ENCODE data around the gene USP47. TPM values are rescaled to one million over a fixed set of nuclear protein-coding genes. Genes with fewer than 3 reads are reported as not detected.

Gene USP47
- total and polyA plus RNA-seq, 9 of the 15 experiments (the other 6 are each of a cell fraction or from before 2014, with no cell fraction given) = 13.1 to 63.6 (median 34.7) TPM

DNA sequence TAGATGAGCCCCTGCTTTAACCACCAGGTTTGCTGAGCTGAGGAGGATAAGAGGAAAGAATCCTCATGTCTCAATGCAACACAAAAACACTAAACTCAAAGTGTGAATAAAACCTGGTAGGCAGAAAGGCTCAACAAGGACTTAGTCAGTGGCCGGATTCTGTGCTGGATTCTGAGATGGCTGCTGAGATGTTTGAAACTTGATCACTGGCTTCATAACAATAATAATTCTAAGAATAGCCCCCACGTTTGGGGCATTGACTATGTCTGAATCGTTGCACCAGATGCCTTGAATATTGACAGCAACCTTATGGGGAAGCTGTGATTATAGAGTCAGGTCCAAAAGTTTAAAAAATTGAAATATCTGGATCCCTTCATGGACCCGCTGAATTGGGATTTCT is 162.0 kb downstream of the USP47 start (continued):
- TF ChIP-seq, protein P1, sequence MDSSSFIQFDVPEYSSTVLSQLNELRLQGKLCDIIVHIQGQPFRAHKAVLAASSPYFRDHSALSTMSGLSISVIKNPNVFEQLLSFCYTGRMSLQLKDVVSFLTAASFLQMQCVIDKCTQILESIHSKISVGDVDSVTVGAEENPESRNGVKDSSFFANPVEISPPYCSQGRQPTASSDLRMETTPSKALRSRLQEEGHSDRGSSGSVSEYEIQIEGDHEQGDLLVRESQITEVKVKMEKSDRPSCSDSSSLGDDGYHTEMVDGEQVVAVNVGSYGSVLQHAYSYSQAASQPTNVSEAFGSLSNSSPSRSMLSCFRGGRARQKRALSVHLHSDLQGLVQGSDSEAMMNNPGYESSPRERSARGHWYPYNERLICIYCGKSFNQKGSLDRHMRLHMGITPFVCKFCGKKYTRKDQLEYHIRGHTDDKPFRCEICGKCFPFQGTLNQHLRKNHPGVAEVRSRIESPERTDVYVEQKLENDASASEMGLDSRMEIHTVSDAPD (CRISPR knock-in tag; IDR thresholded peaks at IDR 0.05) = no peak

DNA sequence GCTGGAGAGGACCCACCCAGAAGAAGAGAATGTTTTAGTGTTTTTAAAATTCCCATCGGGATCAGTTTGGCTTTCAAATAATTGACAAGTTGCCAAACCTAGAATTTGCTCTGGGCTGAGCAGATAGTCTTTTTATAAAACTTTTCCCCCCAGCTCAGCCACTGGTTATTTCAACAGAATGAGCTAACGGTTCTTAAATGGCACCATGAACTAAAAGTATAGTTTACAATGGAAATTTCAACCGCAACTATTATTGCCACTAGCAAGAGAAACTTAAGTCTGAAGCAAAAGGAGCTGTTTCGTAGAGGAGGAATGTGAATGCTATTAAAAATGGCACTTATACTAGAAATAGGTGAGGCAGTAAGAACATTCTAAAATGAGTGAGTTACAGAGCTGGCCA is 163.3 kb downstream of the USP47 start:
- H3K27ac ChIP-seq (ENCODE audit: extremely low read depth, low read depth, low read length) = no peak overlapping the region
- in situ Hi-C loops (cut with MboI) (no loop called here), intact Hi-C loops (cut with micrococcal nuclease) (no loop called here)
- no peak overlapping the region for H2AFZ ChIP-seq (ENCODE audit: low read depth, low read length)
- H3K36me3 ChIP-seq (ENCODE audit: control insufficient read depth, insufficient read depth, low read length) = no peaks in the 10 kb centered on the region
- H3K4me2 ChIP-seq (ENCODE audit: insufficient read depth, low read length) = no peak overlapping the region
- peaks cover 0 to 14% of the 10 kb centered on the region in 2 experiments; a peak in 2 of 5 replicates for H3K4me1 ChIP-seq (replicated peaks in 1 of 2; ENCODE audit: control insufficient read depth in 2 of 2, insufficient read depth in 2 of 2, low read length in 2 of 2)
- no TSS peak for BruUV-seq (replicated peaks)
- no peaks in the 10 kb centered on the region for H3K9me1 ChIP-seq (ENCODE audit: control insufficient read depth, insufficient read depth, low read length)
- CTCF ChIA-PET (ENCODE audit: low intra/inter-chr PET ratio) = no interaction called here
- FAIRE-seq (no peak), DNase-seq (ENCODE audit: extremely low read depth in 1 of 4, low spot score in 3 of 4) (no peak), ATAC-seq (no peak)
- no peak overlapping the region for H3K4me3 ChIP-seq
- H3K9me3 ChIP-seq (replicated peaks; ENCODE audit: control insufficient read depth, insufficient read depth, low read depth, low read length) = no peaks in the 10 kb centered on the region
- no peaks in the 10 kb centered on the region; the same call in 1 of the 2 replicates for H4K20me1 ChIP-seq (replicated peaks; ENCODE audit: control insufficient read depth, insufficient read depth, low read length)
- WGBS (ENCODE audit: insufficient coverage, low coverage, missing lambda C conversion rate) = 2% methylated on average over 4 of the region's 4 CpGs
- H3K27me3 ChIP-seq (ENCODE audit: control insufficient read depth in 2 of 2, insufficient read depth in 2 of 2, low read length in 2 of 2) = peaks cover 36 to 51% of the 10 kb centered on the region in 2 experiments; a peak in 4 of 5 replicates
- no peaks in the 10 kb centered on the region for H3K79me2 ChIP-seq (ENCODE audit: control insufficient read depth, insufficient read depth, low read length)
- no peak overlapping the region for H3K9ac ChIP-seq (ENCODE audit: insufficient read depth in 1 of 2, low read depth in 2 of 2, low read length in 2 of 2)
- POLR2A ChIA-PET = interaction anchor here (0.5 to 1.4 kb wide), 3 partner anchors 13 to 298 kb away, joined by 3 to 4 read pairs (median 3); no protein-coding TSS in a partner anchor
- TF ChIP-seq TRIM24 (IDR thresholded peaks at IDR 0.05) (no peak), TCF7L2 (IDR thresholded peaks at IDR 0.05; ENCODE audit: low read depth, low read length) (no peak), NR1H2 (CRISPR knock-in tag; IDR thresholded peaks at IDR 0.05) (no peak), HDAC3 (IDR thresholded peaks at IDR 0.05; ENCODE audit: borderline replicate concordance, partially characterized antibody) (no peak), SPI1 (IDR thresholded peaks at IDR 0.05; ENCODE audit: borderline replicate concordance, low read depth, low read length) (no peak), HMG20A (CRISPR knock-in tag; conservative IDR thresholded peaks at IDR 0.05) (no peak), SMAD2 (IDR thresholded peaks at IDR 0.05; ENCODE audit: low read depth, low read length) (no peak)
- TF ChIP-seq, protein P2, sequence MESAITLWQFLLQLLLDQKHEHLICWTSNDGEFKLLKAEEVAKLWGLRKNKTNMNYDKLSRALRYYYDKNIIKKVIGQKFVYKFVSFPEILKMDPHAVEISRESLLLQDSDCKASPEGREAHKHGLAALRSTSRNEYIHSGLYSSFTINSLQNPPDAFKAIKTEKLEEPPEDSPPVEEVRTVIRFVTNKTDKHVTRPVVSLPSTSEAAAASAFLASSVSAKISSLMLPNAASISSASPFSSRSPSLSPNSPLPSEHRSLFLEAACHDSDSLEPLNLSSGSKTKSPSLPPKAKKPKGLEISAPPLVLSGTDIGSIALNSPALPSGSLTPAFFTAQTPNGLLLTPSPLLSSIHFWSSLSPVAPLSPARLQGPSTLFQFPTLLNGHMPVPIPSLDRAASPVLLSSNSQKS (CRISPR knock-in tag; IDR thresholded peaks at IDR 0.05) = no peak
- TF ChIP-seq, protein P3, sequence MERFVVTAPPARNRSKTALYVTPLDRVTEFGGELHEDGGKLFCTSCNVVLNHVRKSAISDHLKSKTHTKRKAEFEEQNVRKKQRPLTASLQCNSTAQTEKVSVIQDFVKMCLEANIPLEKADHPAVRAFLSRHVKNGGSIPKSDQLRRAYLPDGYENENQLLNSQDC (CRISPR knock-in tag; IDR thresholded peaks at IDR 0.05) = no peak
- TF ChIP-seq, protein P4, sequence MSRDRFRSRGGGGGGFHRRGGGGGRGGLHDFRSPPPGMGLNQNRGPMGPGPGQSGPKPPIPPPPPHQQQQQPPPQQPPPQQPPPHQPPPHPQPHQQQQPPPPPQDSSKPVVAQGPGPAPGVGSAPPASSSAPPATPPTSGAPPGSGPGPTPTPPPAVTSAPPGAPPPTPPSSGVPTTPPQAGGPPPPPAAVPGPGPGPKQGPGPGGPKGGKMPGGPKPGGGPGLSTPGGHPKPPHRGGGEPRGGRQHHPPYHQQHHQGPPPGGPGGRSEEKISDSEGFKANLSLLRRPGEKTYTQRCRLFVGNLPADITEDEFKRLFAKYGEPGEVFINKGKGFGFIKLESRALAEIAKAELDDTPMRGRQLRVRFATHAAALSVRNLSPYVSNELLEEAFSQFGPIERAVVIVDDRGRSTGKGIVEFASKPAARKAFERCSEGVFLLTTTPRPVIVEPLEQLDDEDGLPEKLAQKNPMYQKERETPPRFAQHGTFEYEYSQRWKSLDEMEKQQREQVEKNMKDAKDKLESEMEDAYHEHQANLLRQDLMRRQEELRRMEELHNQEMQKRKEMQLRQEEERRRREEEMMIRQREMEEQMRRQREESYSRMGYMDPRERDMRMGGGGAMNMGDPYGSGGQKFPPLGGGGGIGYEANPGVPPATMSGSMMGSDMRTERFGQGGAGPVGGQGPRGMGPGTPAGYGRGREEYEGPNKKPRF (IDR thresholded peaks at IDR 0.05; ENCODE audit: low read depth, low read length) = no peak
- TF ChIP-seq, protein P5, sequence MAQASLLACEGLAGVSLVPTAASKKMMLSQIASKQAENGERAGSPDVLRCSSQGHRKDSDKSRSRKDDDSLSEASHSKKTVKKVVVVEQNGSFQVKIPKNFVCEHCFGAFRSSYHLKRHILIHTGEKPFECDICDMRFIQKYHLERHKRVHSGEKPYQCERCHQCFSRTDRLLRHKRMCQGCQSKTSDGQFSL (CRISPR knock-in tag; IDR thresholded peaks at IDR 0.05) = no peak
- TF ChIP-seq, protein P5 (tag; IDR thresholded peaks at IDR 0.05) = no peak
- TF ChIP-seq, protein P6, sequence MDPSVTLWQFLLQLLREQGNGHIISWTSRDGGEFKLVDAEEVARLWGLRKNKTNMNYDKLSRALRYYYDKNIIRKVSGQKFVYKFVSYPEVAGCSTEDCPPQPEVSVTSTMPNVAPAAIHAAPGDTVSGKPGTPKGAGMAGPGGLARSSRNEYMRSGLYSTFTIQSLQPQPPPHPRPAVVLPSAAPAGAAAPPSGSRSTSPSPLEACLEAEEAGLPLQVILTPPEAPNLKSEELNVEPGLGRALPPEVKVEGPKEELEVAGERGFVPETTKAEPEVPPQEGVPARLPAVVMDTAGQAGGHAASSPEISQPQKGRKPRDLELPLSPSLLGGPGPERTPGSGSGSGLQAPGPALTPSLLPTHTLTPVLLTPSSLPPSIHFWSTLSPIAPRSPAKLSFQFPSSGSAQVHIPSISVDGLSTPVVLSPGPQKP (CRISPR knock-in tag; IDR thresholded peaks at IDR 0.05) = no peak
